Retinal pigment epithelial cell (primary cell): Measurements from ENCODE around the gene TTC1.
"Not testable (repeated sequence)": the region's sequence is repeated elsewhere in the genome, so short reads cannot be mapped to it uniquely, and the experiment has no call there.

Source experiments
- DNase-seq: peaks from one replicate; pipeline ENCODE4 v3.0.0-alpha.2; 2010; ENCODE audit warnings: low read depth
- H3K4me3 ChIP-seq: 2 replicates; pipeline ENCODE4 v1.5.1; 2011; ENCODE audit warnings: mild to moderate bottlenecking, low read length, control low read depth, moderate library complexity
- CTCF ChIP-seq: conservative IDR thresholded peaks from 2 replicates; pipeline ENCODE4 v1.5.1; 2011; ENCODE audit warnings: low read depth, low read length, control low read depth, inconsistent platforms

The TTC1 gene

GRCh38 chr5:160007514-160007913 lies 1.4 kb upstream of the TTC1 start:
- TF ChIP-seq CTCF = no peak
- no peak overlapping the region for H3K4me3 ChIP-seq
- no peak for DNase-seq

- H3K4me3 ChIP-seq = peak overlapping the region; percentile 90
- not testable (repeated sequence) for DNase-seq
Measured at GRCh38 chr5:160008529-160008876, 436 bp upstream of the TTC1 start.

GRCh38 chr5:160009591-160009989 lies 651 bp downstream of the TTC1 start:
- no peak for TF ChIP-seq CTCF
- no peak for DNase-seq

GRCh38 chr5:160011471-160011870 lies 2.5 kb downstream of the TTC1 start:
- no peak overlapping the region for H3K4me3 ChIP-seq
- no peak for TF ChIP-seq CTCF
- DNase-seq = no peak

More at GRCh38 chr5:160009591-160009989, 651 bp downstream of the TTC1 start:
- peak overlapping the region; percentile 90 for H3K4me3 ChIP-seq

- H3K4me3 ChIP-seq, DNase-seq: not testable (repeated sequence)
Measured at GRCh38 chr5:160014197-160014596, 5.3 kb downstream of the TTC1 start.

- no peak for TF ChIP-seq CTCF
- H3K4me3 ChIP-seq = no peak overlapping the region
- no peak for DNase-seq
Measured at GRCh38 chr5:160018945-160019625, 10.1 kb downstream of the TTC1 start.

- no peak overlapping the region for H3K4me3 ChIP-seq
- no peak for DNase-seq
- no peak for TF ChIP-seq CTCF
Measured at GRCh38 chr5:160020266-160020770, 11.4 kb downstream of the TTC1 start.

GRCh38 chr5:160020964-160021363 lies 12.0 kb downstream of the TTC1 start:
- DNase-seq = no peak
- H3K4me3 ChIP-seq = no peak overlapping the region
- no peak for TF ChIP-seq CTCF
